ENCODE data around the gene ZFP36L2. TPM values are rescaled to one million over a fixed set of nuclear protein-coding genes. Genes with fewer than 3 reads are reported as not detected.

Gene ZFP36L2, protein sequence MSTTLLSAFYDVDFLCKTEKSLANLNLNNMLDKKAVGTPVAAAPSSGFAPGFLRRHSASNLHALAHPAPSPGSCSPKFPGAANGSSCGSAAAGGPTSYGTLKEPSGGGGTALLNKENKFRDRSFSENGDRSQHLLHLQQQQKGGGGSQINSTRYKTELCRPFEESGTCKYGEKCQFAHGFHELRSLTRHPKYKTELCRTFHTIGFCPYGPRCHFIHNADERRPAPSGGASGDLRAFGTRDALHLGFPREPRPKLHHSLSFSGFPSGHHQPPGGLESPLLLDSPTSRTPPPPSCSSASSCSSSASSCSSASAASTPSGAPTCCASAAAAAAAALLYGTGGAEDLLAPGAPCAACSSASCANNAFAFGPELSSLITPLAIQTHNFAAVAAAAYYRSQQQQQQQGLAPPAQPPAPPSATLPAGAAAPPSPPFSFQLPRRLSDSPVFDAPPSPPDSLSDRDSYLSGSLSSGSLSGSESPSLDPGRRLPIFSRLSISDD
- 16.0 and 18.2 TPM in 2 replicates for polyA plus RNA-seq (2011; rRNA removed)
- 8.8 and 12.5 TPM in 2 replicates for polyA minus RNA-seq (2011; rRNA and poly(A)+ RNA removed)

DNA sequence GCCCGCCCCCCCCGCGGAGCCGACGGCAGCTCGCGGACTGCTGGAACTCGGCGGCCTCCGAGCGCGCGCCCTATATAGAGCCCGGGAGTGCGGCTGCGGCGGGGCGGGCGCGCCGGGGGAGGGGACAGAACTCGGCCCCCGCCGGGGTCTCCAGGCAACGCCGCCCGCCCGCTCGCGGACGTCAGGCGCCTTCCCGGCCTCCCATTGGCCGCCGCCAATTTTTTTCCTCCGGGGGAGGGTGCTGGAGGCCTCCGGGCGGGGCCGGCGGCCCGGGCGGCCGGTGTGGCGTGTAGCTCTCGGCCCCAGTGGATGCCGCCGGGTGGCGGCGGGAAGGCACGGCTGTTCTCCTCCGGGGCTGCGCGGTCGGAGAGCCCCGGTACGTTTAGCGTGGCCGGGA is at the start of gene ZFP36L2:
TSS of gene ZFP36L2 (minus strand) at position 49 of the 397 bp plus-strand sequence. CDS start 291 bp downstream, outside the sequence.
- TF ChIP-seq CTCF (IDR thresholded peaks at IDR 0.05; ENCODE audit: low read depth, low read length): no peak
- ChIA-PET POLR2A (interaction anchor here (0.6 to 2.2 kb wide), 42 partner anchors 14 to 391 kb away, joined by 3 to 15 read pairs (median 3); no protein-coding TSS in a partner anchor), CTCF (interaction anchor here (0.6 to 4.1 kb wide), 7 partner anchors 9 to 314 kb away, joined by 3 to 104 read pairs (median 10); no protein-coding TSS in a partner anchor)
- Histone ChIP-seq H3K4me3 (ENCODE audit: low read depth, low read length) (peak within 1 kb of the TSS; percentile 87), H3K27me3 (ENCODE audit: control insufficient read depth, insufficient read depth, low read length) (no peaks in the 10 kb centered on the region), H3K9me3 (ENCODE audit: control insufficient read depth, insufficient read depth, low read length) (no peaks in the 10 kb centered on the region; the same call in 1 of the 2 replicates), H3K27ac (ENCODE audit: low read depth, low read length) (peak within 1 kb of the TSS; percentile 95)
- peak; percentile 83 for DNase-seq (ENCODE audit: low read depth, low spot score)

GRCh38 chr2:43274721-43275120 is 48.3 kb upstream of the ZFP36L2 start:
- no peak for TF ChIP-seq CTCF (IDR thresholded peaks at IDR 0.05; ENCODE audit: low read depth, low read length)
- ChIA-PET POLR2A (interaction anchor here (0.6 kb wide), 1 partner anchor 43 kb away, joined by 3 read pairs; no protein-coding TSS in a partner anchor), CTCF (no interaction called here)
- Histone ChIP-seq H3K4me3 (ENCODE audit: low read depth, low read length) (no peak overlapping the region), H3K27me3 (ENCODE audit: control insufficient read depth, insufficient read depth, low read length) (no peaks in the 10 kb centered on the region), H3K27ac (ENCODE audit: low read depth, low read length) (no peak overlapping the region), H3K9me3 (ENCODE audit: control insufficient read depth, insufficient read depth, low read length) (no peaks in the 10 kb centered on the region)
- no peak for DNase-seq (ENCODE audit: low read depth, low spot score)

- Histone ChIP-seq H3K27me3 (ENCODE audit: control insufficient read depth, insufficient read depth, low read length) (no peaks in the 10 kb centered on the region), H3K4me3 (ENCODE audit: low read depth, low read length) (no peak overlapping the region), H3K27ac (ENCODE audit: low read depth, low read length) (no peak overlapping the region), H3K9me3 (ENCODE audit: control insufficient read depth, insufficient read depth, low read length) (no peaks in the 10 kb centered on the region)
- POLR2A ChIA-PET: interaction anchor here (0.6 kb wide), 1 partner anchor 44 kb away, joined by 3 read pairs; no protein-coding TSS in a partner anchor
- TF ChIP-seq CTCF (IDR thresholded peaks at IDR 0.05; ENCODE audit: low read depth, low read length): no peak
- no peak for DNase-seq (ENCODE audit: low read depth, low spot score)
- CTCF ChIA-PET: no interaction called here
These were observed 47.6 kb upstream of the ZFP36L2 start for GRCh38 chr2:43274055-43274454.

DNA sequence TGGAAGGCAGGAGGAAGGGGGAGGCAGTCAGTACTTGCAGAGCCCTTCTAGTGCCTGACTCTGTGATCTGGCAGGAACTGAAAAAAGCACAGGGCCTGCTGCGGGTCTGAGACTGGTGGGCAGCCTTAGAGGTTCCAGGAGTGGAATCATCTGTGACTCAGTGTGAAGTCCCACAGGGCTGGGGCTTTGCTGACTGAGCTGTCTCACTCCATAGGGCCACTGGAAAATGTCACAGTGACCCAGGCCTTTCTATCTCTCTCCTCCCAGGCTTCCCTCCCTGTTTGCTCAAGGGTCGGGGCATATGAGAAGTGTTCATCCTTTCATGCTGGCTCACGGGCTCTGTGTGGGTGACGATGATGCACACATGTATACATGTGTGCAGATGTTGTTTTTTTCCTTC is 47.1 kb upstream of the ZFP36L2 start:
- no peak overlapping the region for H3K4me3 ChIP-seq (ENCODE audit: low read depth, low read length)
- no peak for DNase-seq (ENCODE audit: low read depth, low spot score)
- H3K9me3 ChIP-seq (ENCODE audit: control insufficient read depth, insufficient read depth, low read length): no peaks in the 10 kb centered on the region
- H3K27ac ChIP-seq (ENCODE audit: low read depth, low read length): peak overlapping the region; percentile 21
- ChIA-PET CTCF (no interaction called here), POLR2A (no interaction called here)
- H3K27me3 ChIP-seq (ENCODE audit: control insufficient read depth, insufficient read depth, low read length): no peaks in the 10 kb centered on the region
- TF ChIP-seq CTCF (IDR thresholded peaks at IDR 0.05; ENCODE audit: low read depth, low read length): no peak
